ENCODE data around the gene ZNF219. TPM values are rescaled to one million over a fixed set of nuclear protein-coding genes. Genes with fewer than 3 reads are reported as not detected.

Gene ZNF219
- total and polyA plus RNA-seq, 10 of the 15 experiments (the other 5 are each of a cell fraction or from before 2014, with no cell fraction given), result 0.16 to 6.4 (median 1.9) TPM

GRCh38 chr14:21092273-21093011, 6.0 kb downstream of the ZNF219 start (continued):
- peak; percentile 80 for TF ChIP-seq TCF12 (IDR thresholded peaks at IDR 0.05; ENCODE audit: low read depth, low read length)
- TF ChIP-seq NRF1 (conservative IDR thresholded peaks at IDR 0.05; ENCODE audit: low read depth, low read length), result no peak
- no peak for TF ChIP-seq ZNF384 (IDR thresholded peaks at IDR 0.05; ENCODE audit: borderline replicate concordance, low read depth, low read length)
- TF ChIP-seq NFYA (IDR thresholded peaks at IDR 0.05; ENCODE audit: borderline replicate concordance, low read depth, low read length), result peak; percentile 33; the same call in 1 of the 2 replicates
- TF ChIP-seq RFX5 (IDR thresholded peaks at IDR 0.05; ENCODE audit: low read depth, low read length), result no peak
- peak; percentile 77; the same call in 1 of the 2 replicates for TF ChIP-seq TBL1XR1 (IDR thresholded peaks at IDR 0.05; ENCODE audit: low read depth, low read length)
- no peak for TF ChIP-seq CBX3 (IDR thresholded peaks at IDR 0.05; ENCODE audit: borderline replicate concordance, low read depth)
- no peak for TF ChIP-seq PML (IDR thresholded peaks at IDR 0.05; ENCODE audit: low read length)
- no peak for TF ChIP-seq SPI1 (IDR thresholded peaks at IDR 0.05; ENCODE audit: borderline replicate concordance, insufficient read depth, low read depth, low read length)
- TF ChIP-seq IRF4 (IDR thresholded peaks at IDR 0.05; ENCODE audit: low read depth, low read length), result peak; percentile 66
- no peak for TF ChIP-seq RELB (IDR thresholded peaks at IDR 0.05; ENCODE audit: low read depth)
- TF ChIP-seq, protein P1, sequence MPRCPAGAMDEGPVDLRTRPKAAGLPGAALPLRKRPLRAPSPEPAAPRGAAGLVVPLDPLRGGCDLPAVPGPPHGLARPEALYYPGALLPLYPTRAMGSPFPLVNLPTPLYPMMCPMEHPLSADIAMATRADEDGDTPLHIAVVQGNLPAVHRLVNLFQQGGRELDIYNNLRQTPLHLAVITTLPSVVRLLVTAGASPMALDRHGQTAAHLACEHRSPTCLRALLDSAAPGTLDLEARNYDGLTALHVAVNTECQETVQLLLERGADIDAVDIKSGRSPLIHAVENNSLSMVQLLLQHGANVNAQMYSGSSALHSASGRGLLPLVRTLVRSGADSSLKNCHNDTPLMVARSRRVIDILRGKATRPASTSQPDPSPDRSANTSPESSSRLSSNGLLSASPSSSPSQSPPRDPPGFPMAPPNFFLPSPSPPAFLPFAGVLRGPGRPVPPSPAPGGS (IDR thresholded peaks at IDR 0.05; ENCODE audit: borderline replicate concordance, insufficient read depth, low read depth, low read length, poor library complexity, severe bottlenecking), result no peak
- no peak for TF ChIP-seq MTA2 (IDR thresholded peaks at IDR 0.05; ENCODE audit: low read depth)
- TF ChIP-seq RAD51 (IDR thresholded peaks at IDR 0.05), result no peak
- TF ChIP-seq CBFB (IDR thresholded peaks at IDR 0.05; ENCODE audit: low read depth), result no peak
- TF ChIP-seq ZNF592 (IDR thresholded peaks at IDR 0.05), result peak; percentile 96
- no peak for TF ChIP-seq ZNF217 (IDR thresholded peaks at IDR 0.05)
- 0 out of 2 replicates have a peak, but pooled peaks have one; percentile 68 for TF ChIP-seq RB1 (IDR thresholded peaks at IDR 0.05; ENCODE audit: borderline replicate concordance)
- 0 out of 2 replicates have a peak, but pooled peaks have one; percentile 46 for TF ChIP-seq NR2F1 (conservative IDR thresholded peaks at IDR 0.05)
- TF ChIP-seq KDM1A (IDR thresholded peaks at IDR 0.05; ENCODE audit: borderline replicate concordance), result no peak
